Neural crest cell (in vitro differentiated cells): ENCODE data around the gene MYG1. TPM values are rescaled to one million over a fixed set of nuclear protein-coding genes. Genes with fewer than 3 reads are reported as not detected.
A peak's percentile ranks its signal among the peaks of the same experiment; 100 is the strongest.

Experiments
- DNase-seq: peaks from one replicate; pipeline ENCODE4 v3.0.0; 2021; ENCODE audit warnings: low read depth, mixed read lengths, low spot score
- H3K27ac Mint-ChIP-seq: one replicate; pipeline ENCODE4 v1.8.0; 2021; ENCODE audit warnings: mild to moderate bottlenecking, mixed read lengths; ENCODE audit not compliant: unreplicated experiment
- H3K27me3 Mint-ChIP-seq: 2 replicates; pipeline ENCODE4 v1.8.0; 2021; ENCODE audit warnings: low read depth, mild to moderate bottlenecking, mixed read lengths
- H3K36me3 Mint-ChIP-seq: 2 replicates; pipeline ENCODE4 v1.8.0; 2021; ENCODE audit warnings: low read depth, mild to moderate bottlenecking, mixed read lengths
- H3K4me1 Mint-ChIP-seq: 2 replicates; pipeline ENCODE4 v1.8.0; 2021; ENCODE audit warnings: mixed read lengths
- H3K4me3 Mint-ChIP-seq: one replicate; pipeline ENCODE4 v1.8.0; 2021; ENCODE audit warnings: mild to moderate bottlenecking, mixed read lengths
- H3K9me3 Mint-ChIP-seq: 2 replicates; pipeline ENCODE4 v1.8.0; 2021; ENCODE audit warnings: mixed read lengths
- total RNA-seq: library from RNA; stranded (reverse); gene quantifications from 2 replicates; pipeline ENCODE4 v1.2.1, GENCODE V29; 2021
- TF ChIP-seq, protein P1 (sequence below): fragments of 200-600 bp; sonication (generic); conservative IDR thresholded peaks from 2 replicates; pipeline ENCODE4 v1.5.0; 2021; ENCODE audit warnings: antibody characterized with exemption, mild to moderate bottlenecking

MYG1 gene
- total RNA-seq, 1 donor from 2014 or later: 72.7 TPM

GRCh38 chr12:53302903-53303302 lies 3.4 kb downstream of the MYG1 start:
- DNase-seq: no peak
- TF ChIP-seq, protein P1, sequence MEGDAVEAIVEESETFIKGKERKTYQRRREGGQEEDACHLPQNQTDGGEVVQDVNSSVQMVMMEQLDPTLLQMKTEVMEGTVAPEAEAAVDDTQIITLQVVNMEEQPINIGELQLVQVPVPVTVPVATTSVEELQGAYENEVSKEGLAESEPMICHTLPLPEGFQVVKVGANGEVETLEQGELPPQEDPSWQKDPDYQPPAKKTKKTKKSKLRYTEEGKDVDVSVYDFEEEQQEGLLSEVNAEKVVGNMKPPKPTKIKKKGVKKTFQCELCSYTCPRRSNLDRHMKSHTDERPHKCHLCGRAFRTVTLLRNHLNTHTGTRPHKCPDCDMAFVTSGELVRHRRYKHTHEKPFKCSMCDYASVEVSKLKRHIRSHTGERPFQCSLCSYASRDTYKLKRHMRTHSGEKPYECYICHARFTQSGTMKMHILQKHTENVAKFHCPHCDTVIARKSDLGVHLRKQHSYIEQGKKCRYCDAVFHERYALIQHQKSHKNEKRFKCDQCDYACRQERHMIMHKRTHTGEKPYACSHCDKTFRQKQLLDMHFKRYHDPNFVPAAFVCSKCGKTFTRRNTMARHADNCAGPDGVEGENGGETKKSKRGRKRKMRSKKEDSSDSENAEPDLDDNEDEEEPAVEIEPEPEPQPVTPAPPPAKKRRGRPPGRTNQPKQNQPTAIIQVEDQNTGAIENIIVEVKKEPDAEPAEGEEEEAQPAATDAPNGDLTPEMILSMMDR: no peak
- Mint-ChIP-seq H3K27ac (no peak overlapping the region), H3K9me3 (no peaks in the 10 kb centered on the region), H3K4me1 (peaks cover 38% of the 10 kb centered on the region), H3K36me3 (peaks cover 13% of the 10 kb centered on the region), H3K4me3 (peak overlapping the region; percentile 61), H3K27me3 (no peaks in the 10 kb centered on the region)

- Mint-ChIP-seq H3K9me3 (no peaks in the 10 kb centered on the region), H3K27me3 (no peaks in the 10 kb centered on the region), H3K36me3 (peaks cover 13% of the 10 kb centered on the region), H3K27ac (no peak overlapping the region), H3K4me1 (peaks cover 6% of the 10 kb centered on the region), H3K4me3 (no peak overlapping the region)
- no peak for DNase-seq
- TF ChIP-seq, protein P1: no peak
Observed at GRCh38 chr12:53306826-53307225, 7.3 kb downstream of the MYG1 start.

DNA sequence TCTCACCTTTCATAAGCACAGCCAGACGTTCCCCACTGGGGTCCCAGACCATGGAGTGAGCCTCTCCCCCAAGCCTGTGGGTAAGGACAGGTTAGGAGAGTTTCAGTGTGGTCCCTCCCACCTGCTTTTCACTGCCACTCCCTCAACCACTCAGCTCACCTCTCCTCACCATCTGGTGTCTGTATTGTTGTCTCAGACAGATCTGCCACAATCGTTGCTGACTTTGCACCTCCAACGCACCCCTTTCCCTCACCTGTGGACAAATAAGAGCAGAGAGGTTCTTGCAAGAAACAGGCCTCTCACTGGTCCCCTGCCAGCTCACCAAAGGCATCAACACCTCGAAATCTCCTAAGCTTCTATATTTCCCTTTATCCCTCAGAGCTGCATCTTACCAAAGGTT lies 8.8 kb downstream of the MYG1 start:
- Mint-ChIP-seq H3K36me3 (peaks cover 13% of the 10 kb centered on the region), H3K27me3 (no peaks in the 10 kb centered on the region), H3K27ac (no peak overlapping the region), H3K9me3 (no peaks in the 10 kb centered on the region), H3K4me3 (peak overlapping the region; percentile 29), H3K4me1 (no peaks in the 10 kb centered on the region)
- TF ChIP-seq, protein P1: no peak
- no peak for DNase-seq

DNA sequence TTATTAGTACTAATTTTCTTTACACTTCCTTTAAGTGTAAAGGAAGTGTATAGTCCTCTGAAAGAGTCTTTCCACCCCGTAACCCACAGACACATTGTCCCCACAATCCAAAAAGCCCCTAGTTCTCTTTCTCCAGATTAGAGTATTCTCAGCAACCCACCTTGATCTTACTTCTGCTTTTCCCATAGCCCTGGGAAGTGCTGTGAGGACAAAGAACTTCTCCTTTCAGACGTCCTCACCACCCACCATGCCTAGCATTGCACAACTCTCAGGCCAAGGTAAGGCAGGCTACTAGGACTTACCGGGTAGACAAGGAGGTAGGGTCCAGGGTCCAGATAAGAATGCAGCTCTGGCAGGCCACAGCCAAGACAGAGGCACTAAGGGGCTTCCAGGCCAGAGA lies 14.5 kb downstream of the MYG1 start:
- no peaks in the 10 kb centered on the region for H3K27me3 Mint-ChIP-seq
- no peak for DNase-seq
- H3K9me3 Mint-ChIP-seq: no peaks in the 10 kb centered on the region
- H3K4me3 Mint-ChIP-seq: no peak overlapping the region
- TF ChIP-seq, protein P1: no peak
- H3K4me1 Mint-ChIP-seq: no peaks in the 10 kb centered on the region
- no peak overlapping the region for H3K27ac Mint-ChIP-seq
- H3K36me3 Mint-ChIP-seq: peaks cover 5% of the 10 kb centered on the region

GRCh38 chr12:53320352-53321195 lies 21.1 kb downstream of the MYG1 start:
- no peaks in the 10 kb centered on the region for H3K9me3 Mint-ChIP-seq
- no peak for DNase-seq
- H3K27me3 Mint-ChIP-seq: no peaks in the 10 kb centered on the region
- peaks cover 33% of the 10 kb centered on the region for H3K4me1 Mint-ChIP-seq
- peak overlapping the region; percentile 97 for H3K4me3 Mint-ChIP-seq
- H3K36me3 Mint-ChIP-seq: peaks cover 5% of the 10 kb centered on the region
- peak overlapping the region; percentile 99 for H3K27ac Mint-ChIP-seq
- TF ChIP-seq, protein P1: no peak
